Stimulated activated naive CD4-positive, alpha-beta T cell (primary cell): ENCODE measurements around the gene LMBR1L.

ENCODE experiments used
- DNase-seq, 6 experiments: peaks; one replicate each; lab custom pipeline; 2025; lab: John Stamatoyannopoulos, UW

Gene LMBR1L

GRCh38 chr12:49052451-49053208 lies 58.0 kb downstream of the LMBR1L start:
- DNase-seq: no peak

GRCh38 chr12:49051777-49052438 lies 58.7 kb downstream of the LMBR1L start:
- DNase-seq: no peak

- DNase-seq: no peak
These were observed 59.3 kb downstream of the LMBR1L start for GRCh38 chr12:49051373-49051764.

- no peak for DNase-seq
These were observed 59.9 kb downstream of the LMBR1L start for GRCh38 chr12:49050507-49051372.

- DNase-seq: no peak
These were observed 61.0 kb downstream of the LMBR1L start for GRCh38 chr12:49049566-49050224.

- no peak for DNase-seq
These were observed 61.7 kb downstream of the LMBR1L start for GRCh38 chr12:49048953-49049352.
